GM23248 (cell line): ENCODE measurements around the gene HS3ST2.

ENCODE experiments used
- EZH2 ChIP-seq: fragments of 200-600 bp; sonication (generic); IDR thresholded peaks from 2 replicates; pipeline ENCODE4 v1.6.1; 2018; ENCODE audit warnings: antibody characterized with exemption, mild to moderate bottlenecking; ENCODE audit not compliant: insufficient read depth, poor library complexity, severe bottlenecking
- EZH2phosphoT487 ChIP-seq: fragments of 200-600 bp; sonication (generic); IDR thresholded peaks from 2 replicates; pipeline ENCODE4 v1.6.1; 2018; ENCODE audit warnings: antibody characterized with exemption, moderate library complexity, mild to moderate bottlenecking, low read depth; ENCODE audit not compliant: insufficient read depth

DNA sequence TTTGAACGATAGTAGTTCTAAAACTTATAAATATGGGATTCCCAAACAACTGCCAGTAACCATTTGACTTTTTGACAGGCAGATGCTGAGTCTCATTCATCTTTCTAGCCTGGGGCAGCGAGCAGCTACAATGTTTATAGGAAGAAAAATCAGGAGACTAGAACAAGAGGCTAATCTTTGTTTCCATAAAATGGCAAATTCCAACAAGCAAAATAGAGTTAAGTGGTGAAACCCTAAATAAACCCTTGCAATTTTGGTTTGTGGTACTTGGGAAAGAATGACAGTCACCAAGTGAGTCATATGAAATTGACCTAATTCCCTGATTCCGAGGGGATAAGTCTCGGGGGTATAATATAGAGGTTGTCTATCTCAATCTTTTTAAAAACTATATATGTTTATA, 27.3 kb upstream of the HS3ST2 start:
- TF ChIP-seq EZH2phosphoT487 (no peak), EZH2 (no peak)
